A549 treated with ZK216348 at 1 μM for 4 hours (cell line): ENCODE measurements around the gene C13orf42. TPM values are rescaled to one million over a fixed set of nuclear protein-coding genes. Genes with fewer than 3 reads are reported as not detected.

Source experiments
- total RNA-seq: library from RNA; stranded (reverse); fragments of 200-300 nt; extraction: Qiagen RNA extraction; gene quantifications from 5 replicates; pipeline ENCODE4 v1.2.3, GENCODE V29; 2022; ENCODE audit warnings: low read depth

C13orf42 gene
- total RNA-seq, result not detected in 5 replicates

GRCh38 chr13:51111174-51111573, at the start of gene C13orf42:
Gene C13orf42 (minus strand): TSS chr13:51111274. CDS start chr13:51111209, 65 bp downstream.

Other genes with a start within 250 kb of the C13orf42 start
- gene RNASEH2B, start 201.5 kb downstream of the C13orf42 start, total RNA-seq, result 24.8 to 37.3 TPM (median 26.8 TPM) in 5 replicates
- 1.4 to 3.2 TPM (median 2.5 TPM) in 5 replicates for gene FAM124A, start 111.1 kb upstream of the C13orf42 start, total RNA-seq
- not detected in 5 replicates for gene SERPINE3, start 228.4 kb upstream of the C13orf42 start, total RNA-seq